Astrocyte (in vitro differentiated cells and primary cell): ENCODE measurements around the gene FBXL19. TPM values are rescaled to one million over a fixed set of nuclear protein-coding genes. Genes with fewer than 3 reads are reported as not detected.

Source experiments
- DNase-seq: peaks from one replicate; pipeline ENCODE4 v3.0.0-alpha.2; 2010; ENCODE audit warnings: low read depth
- FAIRE-seq: peaks from 2 replicates; lab custom pipeline; 2011; peaks lifted over from hg19 to GRCh38; lab: Jason Lieb, UNC
- H2AFZ ChIP-seq: 2 replicates; pipeline ENCODE4 v1.6.0; 2012; ENCODE audit warnings: low read depth, low read length, inconsistent platforms
- H3K27ac ChIP-seq: 2 replicates; pipeline ENCODE4 v1.5.1; 2011; ENCODE audit warnings: low read depth, low read length, inconsistent platforms
- H3K27me3 ChIP-seq: 2 replicates; pipeline ENCODE4 v1.6.0; 2011; ENCODE audit warnings: low read length, inconsistent platforms; ENCODE audit not compliant: insufficient read depth
- H3K36me3 ChIP-seq: 2 replicates; pipeline ENCODE4 v1.5.1; 2011; ENCODE audit warnings: low read length, inconsistent platforms; ENCODE audit not compliant: insufficient read depth
- H3K4me1 ChIP-seq: 2 replicates; pipeline ENCODE4 v1.5.1; 2011; ENCODE audit warnings: low read length, inconsistent platforms; ENCODE audit not compliant: insufficient read depth
- H3K4me2 ChIP-seq: 2 replicates; pipeline ENCODE4 v1.6.0; 2012; ENCODE audit warnings: low read length, inconsistent platforms
- H3K4me3 ChIP-seq: 2 replicates; pipeline ENCODE4 v1.5.1; 2011; ENCODE audit warnings: low read depth, mild to moderate bottlenecking, low read length, inconsistent platforms; ENCODE audit not compliant: insufficient read depth
- H3K79me2 ChIP-seq: 2 replicates; pipeline ENCODE4 v1.6.0; 2012; ENCODE audit warnings: mild to moderate bottlenecking, low read length, inconsistent platforms; ENCODE audit not compliant: insufficient read depth
- H3K9ac ChIP-seq: 2 replicates; pipeline ENCODE4 v1.6.0; 2012; ENCODE audit warnings: mild to moderate bottlenecking, low read length, inconsistent platforms
- H3K9me3 ChIP-seq: 2 replicates; pipeline ENCODE4 v1.5.1; 2012; ENCODE audit warnings: low read depth, mild to moderate bottlenecking, low read length, inconsistent platforms; ENCODE audit not compliant: insufficient read depth
- H4K20me1 ChIP-seq: 2 replicates; pipeline ENCODE4 v1.6.0; 2012; ENCODE audit warnings: low read length, inconsistent platforms; ENCODE audit not compliant: insufficient read depth
- H3K27ac Mint-ChIP-seq: one replicate; pipeline ENCODE4 v1.8.0; 2021; ENCODE audit warnings: mild to moderate bottlenecking, mixed read lengths; ENCODE audit not compliant: unreplicated experiment
- H3K27me3 Mint-ChIP-seq: one replicate; pipeline ENCODE4 v1.8.0; 2021; ENCODE audit warnings: low read depth, mixed read lengths; ENCODE audit not compliant: unreplicated experiment
- H3K36me3 Mint-ChIP-seq: one replicate; pipeline ENCODE4 v1.8.0; 2021; ENCODE audit warnings: low read depth, mixed read lengths; ENCODE audit not compliant: unreplicated experiment
- H3K4me1 Mint-ChIP-seq: one replicate; pipeline ENCODE4 v1.8.0; 2021; ENCODE audit warnings: low read depth, mixed read lengths; ENCODE audit not compliant: unreplicated experiment
- H3K4me3 Mint-ChIP-seq: one replicate; pipeline ENCODE4 v1.8.0; 2021; ENCODE audit warnings: mild to moderate bottlenecking, moderate library complexity, mixed read lengths; ENCODE audit not compliant: unreplicated experiment
- H3K9me3 Mint-ChIP-seq: one replicate; pipeline ENCODE4 v1.8.0; 2021; ENCODE audit warnings: mild to moderate bottlenecking, mixed read lengths; ENCODE audit not compliant: unreplicated experiment
- CTCF ChIP-seq: IDR thresholded peaks from 2 replicates; pipeline ENCODE4 v1.5.1; 2011; ENCODE audit warnings: low read depth, mild to moderate bottlenecking, inconsistent platforms, low read length, moderate library complexity; ENCODE audit not compliant: insufficient read depth
- EZH2 ChIP-seq: IDR thresholded peaks from 2 replicates; pipeline ENCODE4 v1.6.1; 2012; ENCODE audit warnings: mild to moderate bottlenecking, low read length, inconsistent platforms; ENCODE audit not compliant: insufficient read depth
- total RNA-seq: library from RNA; stranded (reverse); gene quantifications from 2 replicates; pipeline ENCODE4 v1.2.1, GENCODE V29; 2021

Gene FBXL19
- total RNA-seq, 1 donor from 2014 or later = 42.5 TPM

GRCh38 chr16:30926937-30927788 lies 3.8 kb downstream of the FBXL19 start:
- no peak overlapping the region for H3K4me3 ChIP-seq
- DNase-seq = no peak
- no peak overlapping the region for H3K27ac ChIP-seq
- H3K4me1 Mint-ChIP-seq = peaks cover 11% of the 10 kb centered on the region
- no peak overlapping the region for H3K9ac ChIP-seq
- no peak overlapping the region for H3K4me2 ChIP-seq
- peaks cover 44% of the 10 kb centered on the region for H4K20me1 ChIP-seq
- H3K9me3 Mint-ChIP-seq = no peaks in the 10 kb centered on the region
- H3K4me1 ChIP-seq = peaks cover 10% of the 10 kb centered on the region
- no peak for FAIRE-seq
- no peak overlapping the region for H2AFZ ChIP-seq
- H3K9me3 ChIP-seq = no peaks in the 10 kb centered on the region
- TF ChIP-seq EZH2 (no peak), CTCF (no peak)
- H3K27me3 Mint-ChIP-seq = no peaks in the 10 kb centered on the region
- H3K27me3 ChIP-seq = no peaks in the 10 kb centered on the region
- H3K36me3 Mint-ChIP-seq = peaks cover under 1% of the 10 kb centered on the region
- peaks cover 15% of the 10 kb centered on the region for H3K79me2 ChIP-seq
- H3K27ac Mint-ChIP-seq = no peak overlapping the region
- H3K36me3 ChIP-seq = peaks cover 17% of the 10 kb centered on the region
- H3K4me3 Mint-ChIP-seq = peak overlapping the region; percentile 43

- no peaks in the 10 kb centered on the region for H3K9me3 ChIP-seq
- Mint-ChIP-seq H3K9me3 (no peaks in the 10 kb centered on the region), H3K4me3 (no peak overlapping the region), H3K36me3 (peaks cover 3% of the 10 kb centered on the region), H3K27ac (no peak overlapping the region), H3K27me3 (no peaks in the 10 kb centered on the region), H3K4me1 (peaks cover 11% of the 10 kb centered on the region)
- H3K4me2 ChIP-seq = no peak overlapping the region
- peaks cover 9% of the 10 kb centered on the region for H3K4me1 ChIP-seq
- DNase-seq (peak; percentile 14), FAIRE-seq (no peak)
- H3K36me3 ChIP-seq = peaks cover 17% of the 10 kb centered on the region
- no peak for TF ChIP-seq EZH2
- TF ChIP-seq CTCF = no peak
- H3K4me3 ChIP-seq = no peak overlapping the region
- H3K79me2 ChIP-seq = peaks cover 15% of the 10 kb centered on the region
- peaks cover 48% of the 10 kb centered on the region for H4K20me1 ChIP-seq
- H3K27me3 ChIP-seq = no peaks in the 10 kb centered on the region
- no peak overlapping the region for H3K9ac ChIP-seq
- H2AFZ ChIP-seq = no peak overlapping the region
- H3K27ac ChIP-seq = no peak overlapping the region
These were observed 4.5 kb downstream of the FBXL19 start for GRCh38 chr16:30927789-30928378.

GRCh38 chr16:30928390-30928789 lies 5.0 kb downstream of the FBXL19 start:
- Histone ChIP-seq H3K4me2 (no peak overlapping the region), H3K79me2 (peaks cover 15% of the 10 kb centered on the region), H3K9me3 (no peaks in the 10 kb centered on the region), H3K4me1 (peaks cover 9% of the 10 kb centered on the region), H3K27ac (no peak overlapping the region), H4K20me1 (peaks cover 48% of the 10 kb centered on the region), H3K9ac (no peak overlapping the region), H3K4me3 (no peak overlapping the region), H3K36me3 (peaks cover 18% of the 10 kb centered on the region), H3K27me3 (no peaks in the 10 kb centered on the region), H2AFZ (no peak overlapping the region)
- TF ChIP-seq CTCF = no peak
- no peak for TF ChIP-seq EZH2
- FAIRE-seq (no peak), DNase-seq (no peak)
- H3K9me3 Mint-ChIP-seq = no peaks in the 10 kb centered on the region
- no peak overlapping the region for H3K4me3 Mint-ChIP-seq
- peaks cover 11% of the 10 kb centered on the region for H3K4me1 Mint-ChIP-seq
- H3K36me3 Mint-ChIP-seq = peaks cover 3% of the 10 kb centered on the region
- H3K27me3 Mint-ChIP-seq = no peaks in the 10 kb centered on the region
- H3K27ac Mint-ChIP-seq = no peak overlapping the region
